Activated T-helper 1 cell treated with anti-CD3 and anti-CD28 coated beads, Interleukin-2, amount 50 U/mL, for 16 hours (primary cell): ENCODE data around the gene DAP.
"Not testable (repeated sequence)": the region's sequence is repeated elsewhere in the genome, so short reads cannot be mapped to it uniquely, and the experiment has no call there.

Source experiments
- DNase-seq, 2 donors: peaks; one replicate each; pipeline ENCODE4 v3.0.0-alpha.2; 2020; ENCODE audit warnings: low read depth in 1 of 2, low spot score in 1 of 2

Gene DAP

DNA sequence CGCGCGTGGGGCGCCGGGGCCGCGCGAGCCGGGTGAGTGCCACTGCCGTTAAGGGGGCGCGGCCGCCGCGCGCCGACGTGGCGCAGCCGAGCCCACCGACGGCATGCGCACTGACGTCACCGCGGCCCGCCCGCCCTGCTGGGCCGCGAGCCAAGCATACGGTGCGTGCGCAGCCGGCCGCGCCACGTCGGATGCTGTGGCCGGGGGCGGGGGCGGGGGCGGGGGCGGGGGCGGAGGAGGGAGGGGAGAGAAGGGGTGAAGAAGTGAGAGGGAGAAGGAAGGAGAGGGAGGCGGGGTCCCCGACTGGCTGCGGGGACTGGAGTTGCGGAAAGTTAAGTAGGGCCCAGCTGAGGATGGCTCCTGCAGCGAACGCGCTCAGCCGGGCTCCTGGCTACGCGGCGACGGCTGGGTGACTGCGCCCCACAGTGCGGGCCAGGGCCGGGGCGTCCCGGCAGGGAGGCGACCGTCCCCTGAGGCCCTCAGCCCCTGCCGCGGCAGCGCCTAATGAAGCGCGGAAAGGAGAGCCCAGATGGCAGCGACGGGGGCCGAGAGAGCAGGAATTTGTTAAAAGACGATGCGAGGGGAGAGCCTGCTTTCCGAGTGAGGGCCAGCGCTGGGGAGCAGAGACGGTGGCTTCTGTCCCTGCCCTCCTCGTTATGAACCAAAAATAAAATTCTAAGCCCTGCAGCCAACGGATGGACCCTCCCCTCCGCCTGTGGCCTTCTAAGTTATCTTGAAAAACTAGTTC is at the start of gene DAP:
Gene DAP (minus strand): TSS at position 50 of the 748 bp plus-strand sequence. CDS start 166 bp downstream, outside the sequence.
- peak; percentile 71 to 86 for DNase-seq

- no peak for DNase-seq
These were observed 47.6 kb upstream of the DAP start for GRCh38 chr5:10808347-10809226.

- DNase-seq: no peak
These were observed 41.1 kb upstream of the DAP start for GRCh38 chr5:10801931-10802666.

- no peak for DNase-seq
These were observed 39.8 kb upstream of the DAP start for GRCh38 chr5:10800852-10801251.

- no peak for DNase-seq
These were observed 36.2 kb upstream of the DAP start for GRCh38 chr5:10797261-10797660.

- DNase-seq: no peak
These were observed 32.8 kb upstream of the DAP start for GRCh38 chr5:10793785-10794184.

- no peak for DNase-seq
These were observed 31.3 kb upstream of the DAP start for GRCh38 chr5:10792336-10792735.

DNA sequence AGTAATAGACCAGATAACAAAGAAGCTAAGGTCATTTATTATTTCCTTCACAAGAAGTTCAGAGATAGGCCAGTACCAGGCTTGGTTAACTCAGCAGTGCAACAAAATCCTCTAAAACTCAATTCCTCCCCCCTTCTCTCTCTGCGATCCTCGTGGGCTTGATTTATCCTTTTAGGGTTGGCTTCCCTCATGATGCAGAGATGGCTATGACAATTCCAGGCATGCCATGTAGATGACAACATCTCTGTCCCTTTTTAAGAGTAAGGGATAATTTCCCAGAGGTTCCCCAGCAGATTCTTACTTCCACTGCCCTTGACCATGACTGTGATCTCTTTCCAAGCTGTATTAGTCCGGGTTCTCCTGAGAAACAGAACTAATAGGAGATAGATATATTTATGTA is 28.7 kb upstream of the DAP start:
- no peak for DNase-seq

GRCh38 chr5:10789021-10789420 is 28.0 kb upstream of the DAP start:
- DNase-seq: no peak

GRCh38 chr5:10788358-10788757 is 27.3 kb upstream of the DAP start:
- no peak for DNase-seq

GRCh38 chr5:10786835-10787234 is 25.8 kb upstream of the DAP start:
- DNase-seq: no peak

- DNase-seq: not testable (repeated sequence)
These were observed 19.2 kb upstream of the DAP start for GRCh38 chr5:10780208-10780607.

- no peak for DNase-seq
These were observed 18.6 kb upstream of the DAP start for GRCh38 chr5:10779592-10779991.

GRCh38 chr5:10778179-10778910 is 17.3 kb upstream of the DAP start:
- DNase-seq: no peak

DNA sequence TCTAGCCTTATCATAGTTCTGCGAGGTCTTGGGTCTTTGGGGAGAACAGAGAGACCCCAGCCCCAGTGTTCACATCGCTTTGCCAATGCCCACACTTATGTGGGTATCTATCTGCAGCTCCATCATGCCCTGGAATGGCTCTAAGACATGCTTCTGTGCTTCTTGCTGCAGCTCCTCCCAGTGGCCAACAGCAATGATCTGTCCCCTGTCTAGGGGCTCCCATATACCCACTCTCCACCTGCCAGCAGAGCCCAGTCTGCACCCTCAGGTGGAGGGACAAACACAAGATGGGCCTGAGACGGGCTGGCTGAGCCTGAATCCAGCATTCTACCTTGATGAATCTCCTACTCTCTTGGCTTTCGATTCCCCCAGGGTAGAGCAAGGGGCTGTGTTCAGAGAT is 14.6 kb upstream of the DAP start:
- DNase-seq: no peak

DNA sequence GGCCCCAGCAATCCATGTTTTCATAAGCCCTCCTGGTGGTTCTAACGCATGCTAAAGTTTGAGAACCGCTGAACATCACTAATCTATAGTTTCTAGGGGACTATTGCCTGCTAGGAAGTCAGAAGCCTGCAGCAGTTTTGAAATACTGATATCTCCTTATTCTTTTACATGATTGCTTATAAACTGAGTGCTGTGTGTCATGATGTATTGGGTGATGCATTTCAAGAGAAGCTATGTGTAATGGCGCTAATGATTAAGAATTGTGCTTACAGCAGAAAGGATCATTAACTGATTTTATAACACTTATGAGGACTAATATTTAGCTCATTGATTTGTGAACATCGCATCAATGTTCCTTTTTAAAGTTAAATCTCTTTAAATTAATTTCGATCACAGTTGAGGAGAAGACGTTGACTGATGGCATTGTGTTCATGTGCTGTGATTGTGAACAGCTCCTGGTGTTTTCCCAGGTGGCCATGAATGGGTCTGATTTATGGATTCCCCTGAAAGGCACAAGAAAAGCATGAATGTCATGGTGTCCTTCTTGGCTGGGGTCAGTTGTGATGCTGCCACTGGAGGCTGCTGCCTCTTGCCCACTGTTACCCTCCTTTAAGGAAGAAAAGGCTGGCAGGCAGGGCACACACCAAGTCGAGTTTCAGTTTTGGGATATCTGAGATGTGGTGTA is 12.0 kb upstream of the DAP start:
- no peak for DNase-seq

DNA sequence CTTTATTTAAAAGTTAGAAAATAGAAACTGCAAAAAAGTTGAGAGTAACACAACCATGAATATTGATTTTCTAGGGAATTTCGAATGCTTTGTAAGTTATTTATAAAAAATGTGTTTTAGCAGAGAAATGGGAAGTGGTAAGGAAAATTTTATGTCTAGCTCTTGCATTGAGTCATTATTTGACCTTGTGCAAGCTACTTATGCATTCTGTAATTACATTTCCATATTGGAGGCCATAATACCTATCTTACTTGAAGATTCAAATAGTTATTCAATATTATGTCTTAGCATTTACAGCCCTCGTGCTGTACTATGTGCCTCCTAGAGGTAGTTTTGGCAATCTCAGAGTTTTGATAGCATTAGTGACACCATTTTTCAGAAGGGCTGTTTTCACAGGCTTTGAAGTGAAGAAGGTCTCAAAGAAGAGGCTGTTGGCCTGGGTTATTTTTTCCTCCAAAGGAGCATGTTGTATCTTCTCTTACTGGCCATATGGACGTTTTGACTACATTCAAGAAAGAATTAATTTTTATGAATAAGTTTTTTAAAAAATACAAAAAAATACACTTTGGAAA is 7.4 kb upstream of the DAP start:
- DNase-seq: no peak

DNA sequence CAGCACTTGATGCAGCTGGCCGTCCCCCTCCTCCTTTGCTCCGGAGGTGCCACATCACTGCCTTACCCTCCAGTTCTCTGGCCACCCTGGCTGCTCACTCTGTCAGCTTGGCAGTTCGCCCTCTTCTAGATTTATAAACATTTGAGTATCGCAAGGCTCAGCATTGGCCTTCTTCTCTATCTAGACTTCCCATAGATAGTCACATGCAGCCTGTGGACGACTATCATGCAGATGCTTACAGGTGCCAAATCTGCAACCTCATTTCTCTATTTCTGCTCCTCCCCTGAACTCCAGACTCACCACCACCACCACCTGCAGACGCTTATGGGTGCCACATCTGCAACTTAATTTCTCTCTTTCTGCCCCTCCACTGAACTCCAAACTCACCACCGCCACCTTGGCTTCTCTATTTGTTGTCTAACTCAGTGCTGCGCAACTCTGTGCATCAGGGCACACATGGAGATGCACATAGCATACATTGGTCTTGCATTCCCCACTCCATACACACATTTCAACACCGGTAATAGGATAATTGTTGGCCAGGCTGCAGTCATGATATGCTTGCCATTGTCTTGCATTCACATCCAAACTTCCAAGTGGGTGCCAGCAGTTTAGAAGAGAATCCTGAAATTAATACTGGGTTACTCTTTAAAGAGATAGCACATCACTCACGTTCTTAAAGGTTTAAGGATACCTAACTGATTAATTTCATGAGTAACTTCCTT is 1.9 kb upstream of the DAP start:
- no peak for DNase-seq
